B cell (primary cell): ENCODE measurements around the gene PREX1. TPM values are rescaled to one million over a fixed set of nuclear protein-coding genes. Genes with fewer than 3 reads are reported as not detected.
A peak's percentile ranks its signal among the peaks of the same experiment; 100 is the strongest.

Experiments
- ATAC-seq: fragments of 200-7000 bp; cut with Tn5 transposase; one replicate; pipeline ENCODE4 v1.10.0; 2021; ENCODE audit warnings: low read depth, mild to moderate bottlenecking, moderate number of reproducible peaks, moderate library complexity
- CTCF ChIA-PET: fragments of 350-600 bp; sonication (Branson Sonifier 250); formaldehyde crosslinking; loops from one replicate; lab custom pipeline; 2021; ENCODE audit warnings: antibody characterized with exemption, inconsistent platforms; lab: Charles Lee
- POLR2A ChIA-PET: fragments of 350-600 bp; sonication (Branson Sonifier 250); formaldehyde crosslinking; loops from one replicate; lab custom pipeline; 2021; ENCODE audit warnings: antibody characterized with exemption; lab: Charles Lee
- DNase-seq: peaks from one replicate; pipeline ENCODE4 v3.0.0; 2013
- H2AFZ ChIP-seq: 2 replicates; pipeline ENCODE4 v1.6.1; 2012; ENCODE audit warnings: mild to moderate bottlenecking, low read depth, low read length; ENCODE audit not compliant: insufficient read depth, poor library complexity, severe bottlenecking
- H3K27ac ChIP-seq, 2 donors: 1 replicate in 1 of 2; 2 replicates in 1 of 2; pipeline ENCODE4 v1.5.1; 2012 to 2013; ENCODE audit warnings: low read length in 2 of 2, mild to moderate bottlenecking in 2 of 2, moderate library complexity in 1 of 2
- H3K27me3 ChIP-seq, 4 experiments: fragments of 200-600 bp in 1 of 4; sonication (generic) in 1 of 4; replicated peaks in 1 of 4; 1 replicate in 2 of 4; 2 replicates in 2 of 4; pipeline versions ENCODE4 v1.6.1 to v1.7.0; 2013 to 2016; ENCODE audit warnings: low read length in 3 of 4, mild to moderate bottlenecking in 2 of 4, mixed read lengths in 1 of 4, moderate library complexity in 1 of 4; ENCODE audit not compliant: insufficient read depth in 4 of 4, control insufficient read depth in 3 of 4; ENCODE audit errors: control extremely low read depth in 1 of 4
- H3K36me3 ChIP-seq, 2 experiments: replicated peaks in 1 of 2; 1 replicate in 1 of 2; 2 replicates in 1 of 2; pipeline versions ENCODE4 v1.6.1 to v1.7.1; 2013; ENCODE audit warnings: low read length in 1 of 2; ENCODE audit not compliant: insufficient read depth in 2 of 2, control insufficient read depth in 1 of 2; ENCODE audit errors: control extremely low read depth in 1 of 2, extremely low read depth in 1 of 2
- H3K4me1 ChIP-seq, 2 donors: fragments of 200-600 bp in 1 of 2; sonication (generic) in 1 of 2; 1 replicate in 1 of 2; 2 replicates in 1 of 2; pipeline versions ENCODE4 v1.5.1 to v1.6.1; 2013 to 2017; ENCODE audit warnings: low read length in 2 of 2; ENCODE audit not compliant: control insufficient read depth in 2 of 2, insufficient read depth in 2 of 2
- H3K4me2 ChIP-seq: replicated peaks from 2 replicates; pipeline ENCODE3; 2012; ENCODE audit warnings: mild to moderate bottlenecking, low read depth, low read length; ENCODE audit not compliant: poor library complexity, severe bottlenecking
- H3K4me3 ChIP-seq, 5 experiments: fragments of 200-600 bp in 1 of 5; sonication (generic) in 1 of 5; 1 replicate in 3 of 5; 2 replicates in 2 of 5; pipeline versions ENCODE4 v1.5.1 to v1.7.0; 2011 to 2016; ENCODE audit warnings: low read length in 4 of 5, mild to moderate bottlenecking in 4 of 5, low read depth in 2 of 5, control low read depth in 1 of 5, moderate library complexity in 1 of 5; ENCODE audit not compliant: insufficient read depth in 1 of 5; ENCODE audit errors: control extremely low read depth in 1 of 5, extremely low read depth in 1 of 5
- H3K79me2 ChIP-seq: fragments of 200-600 bp; sonication (generic); one replicate; pipeline ENCODE4 v1.6.0; 2016; ENCODE audit warnings: low read length; ENCODE audit not compliant: control insufficient read depth, insufficient read depth
- H3K9ac ChIP-seq: fragments of 200-600 bp; sonication (generic); 2 replicates; pipeline ENCODE4 v1.6.1; 2017; ENCODE audit warnings: mild to moderate bottlenecking, low read length, moderate library complexity
- H3K9me3 ChIP-seq, 3 donors: one replicate each; pipeline versions ENCODE4 v1.6.1 to v1.7.1; 2013; ENCODE audit warnings: low read length in 2 of 3; ENCODE audit not compliant: control insufficient read depth in 2 of 3, insufficient read depth in 1 of 3; ENCODE audit errors: control extremely low read depth in 1 of 3
- H4K20me1 ChIP-seq: 2 replicates; pipeline ENCODE4 v1.6.0; 2012; ENCODE audit warnings: mild to moderate bottlenecking, low read length; ENCODE audit not compliant: insufficient read depth, control insufficient read depth, poor library complexity, severe bottlenecking
- H3K27ac Mint-ChIP-seq: one replicate; pipeline ENCODE4 v1.8.0; 2021; ENCODE audit warnings: mixed read lengths
- H3K27me3 Mint-ChIP-seq: one replicate; pipeline ENCODE4 v1.8.0; 2021; ENCODE audit warnings: mixed read lengths
- H3K4me1 Mint-ChIP-seq: one replicate; pipeline ENCODE4 v1.8.0; 2021; ENCODE audit warnings: mixed read lengths
- H3K4me3 Mint-ChIP-seq: one replicate; pipeline ENCODE4 v1.8.0; 2021; ENCODE audit warnings: mixed read lengths
- H3K9me3 Mint-ChIP-seq: one replicate; pipeline ENCODE4 v1.8.0; 2022; ENCODE audit warnings: mixed read lengths; ENCODE audit not compliant: insufficient read depth
- EZH2 ChIP-seq: IDR thresholded peaks from 2 replicates; pipeline ENCODE4 v1.6.1; 2012; ENCODE audit warnings: borderline replicate concordance, low read depth, mild to moderate bottlenecking, moderate library complexity, low read length; ENCODE audit not compliant: insufficient read depth, poor library complexity, severe bottlenecking
- WGBS: methylation state at CpG from one replicate; pipeline ENCODE4 v1.1.5; 2013; ENCODE audit warnings: missing lambda C conversion rate; ENCODE audit not compliant: insufficient coverage; 5-methylcytosine and 5-hydroxymethylcytosine counted together
- intact Hi-C: fragments of 100-400 bp; cut with micrococcal nuclease; formaldehyde crosslinking; loops from one replicate; pipeline ENCODE4 v1.10.0; 2022
- polyA plus RNA-seq: library from polyadenylated mRNA; depleted of rRNA; stranded (reverse); fragments of >200 nt; gene quantifications from 2 replicates; pipeline ENCODE4 v1.2.3, GENCODE V29; 2012
- total RNA-seq, 2 donors: library from RNA; stranded (reverse); fragments of 120-200 nt in 1 of 2; gene quantifications; 1 replicate in 1 of 2; 2 replicates in 1 of 2; pipeline versions ENCODE4 v1.2.3 to v1.2.4, GENCODE V29; 2013 to 2022
- TF ChIP-seq, protein P1 (sequence below): fragments of 200-600 bp; IDR thresholded peaks from one replicate; pipeline ENCODE4 v1.8.0; 2022; ENCODE audit warnings: antibody characterized with exemption, mild to moderate bottlenecking

The PREX1 gene
- total and polyA plus RNA-seq, 2 donors (not counting 1 experiment from before 2014, with no cell fraction given) = 79.1 to 99.4 TPM

DNA sequence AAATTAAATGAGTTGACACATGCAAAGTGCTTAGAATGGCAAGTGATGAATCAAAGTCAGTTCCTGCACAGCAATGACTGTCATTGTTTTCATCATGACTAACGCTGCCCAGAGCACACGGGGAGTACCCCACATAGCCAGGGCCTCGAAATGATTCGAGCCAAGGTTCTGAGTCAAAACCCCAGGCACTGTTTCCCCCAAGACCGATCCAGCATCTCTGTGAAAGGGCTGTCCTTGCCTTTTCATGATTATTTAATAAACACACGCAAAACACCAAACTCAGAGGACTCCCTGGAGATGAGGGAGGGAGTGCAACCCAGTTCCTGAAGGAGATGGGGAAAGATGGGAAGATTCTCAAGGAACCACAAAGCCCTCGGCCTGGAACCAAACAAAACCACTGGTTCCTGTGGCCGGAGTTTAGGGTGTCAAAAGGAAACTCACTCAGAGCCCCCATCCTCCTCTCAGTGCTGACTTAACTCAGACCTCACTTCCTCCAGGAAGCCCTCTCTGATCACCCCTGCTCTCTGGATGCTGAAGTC, 3.8 kb downstream of the PREX1 start:
- Histone ChIP-seq H3K27me3 (no peaks in the 10 kb centered on the region), H3K4me3 (peak overlapping the region in 4 of 5 experiments; percentile 17 to 93 (median 62)), H3K4me1 (peaks cover 74 to 81% of the 10 kb centered on the region in 2 donors), H3K79me2 (peaks cover 75% of the 10 kb centered on the region), H3K4me2 (peak overlapping the region; percentile 87), H3K9me3 (no peaks in the 10 kb centered on the region), H3K9ac (peak overlapping the region; percentile 79), H2AFZ (peak overlapping the region; percentile 2), H3K27ac (peak overlapping the region; percentile 52 to 79), H4K20me1 (peaks cover 16% of the 10 kb centered on the region), H3K36me3 (peaks cover 0 to 9% of the 10 kb centered on the region in 2 experiments)
- Mint-ChIP-seq H3K27me3 (no peaks in the 10 kb centered on the region), H3K9me3 (no peaks in the 10 kb centered on the region), H3K4me3 (peak overlapping the region; percentile 92), H3K4me1 (peaks cover 38% of the 10 kb centered on the region), H3K27ac (peak overlapping the region; percentile 88)
- TF ChIP-seq, protein P1, sequence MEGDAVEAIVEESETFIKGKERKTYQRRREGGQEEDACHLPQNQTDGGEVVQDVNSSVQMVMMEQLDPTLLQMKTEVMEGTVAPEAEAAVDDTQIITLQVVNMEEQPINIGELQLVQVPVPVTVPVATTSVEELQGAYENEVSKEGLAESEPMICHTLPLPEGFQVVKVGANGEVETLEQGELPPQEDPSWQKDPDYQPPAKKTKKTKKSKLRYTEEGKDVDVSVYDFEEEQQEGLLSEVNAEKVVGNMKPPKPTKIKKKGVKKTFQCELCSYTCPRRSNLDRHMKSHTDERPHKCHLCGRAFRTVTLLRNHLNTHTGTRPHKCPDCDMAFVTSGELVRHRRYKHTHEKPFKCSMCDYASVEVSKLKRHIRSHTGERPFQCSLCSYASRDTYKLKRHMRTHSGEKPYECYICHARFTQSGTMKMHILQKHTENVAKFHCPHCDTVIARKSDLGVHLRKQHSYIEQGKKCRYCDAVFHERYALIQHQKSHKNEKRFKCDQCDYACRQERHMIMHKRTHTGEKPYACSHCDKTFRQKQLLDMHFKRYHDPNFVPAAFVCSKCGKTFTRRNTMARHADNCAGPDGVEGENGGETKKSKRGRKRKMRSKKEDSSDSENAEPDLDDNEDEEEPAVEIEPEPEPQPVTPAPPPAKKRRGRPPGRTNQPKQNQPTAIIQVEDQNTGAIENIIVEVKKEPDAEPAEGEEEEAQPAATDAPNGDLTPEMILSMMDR = no peak
- TF ChIP-seq EZH2 = no peak
- ChIA-PET CTCF (interaction anchor here (1.7 kb wide), 1 partner anchor 167 kb away, joined by 13 read pairs; no protein-coding TSS in a partner anchor), POLR2A (no interaction called here)
- intact Hi-C loops = loop anchor here (2.0 to 10.0 kb wide), 3 partner anchors 83 to 981 kb away; no protein-coding TSS in a partner anchor
- DNase-seq = peak; percentile 52
- peak; percentile 20 for ATAC-seq
- WGBS = 0% methylated on average over 5 of the region's 8 CpGs

- Mint-ChIP-seq H3K9me3 (no peaks in the 10 kb centered on the region), H3K4me3 (peak overlapping the region; percentile 92), H3K27ac (peak overlapping the region; percentile 88), H3K4me1 (peaks cover 33% of the 10 kb centered on the region), H3K27me3 (no peaks in the 10 kb centered on the region)
- H3K9ac ChIP-seq = peak overlapping the region; percentile 44
- no peaks in the 10 kb centered on the region for H3K27me3 ChIP-seq
- H3K4me1 ChIP-seq = peaks cover 75 to 81% of the 10 kb centered on the region in 2 donors
- WGBS = no CpG with 5 or more reads among the region's 7 CpGs
- TF ChIP-seq, protein P1 = no peak
- no peak for TF ChIP-seq EZH2
- H4K20me1 ChIP-seq = peaks cover 16% of the 10 kb centered on the region
- no peak overlapping the region for H2AFZ ChIP-seq
- ATAC-seq (no peak), DNase-seq (peak; percentile 34)
- peak overlapping the region; percentile 3 to 93 (median 34) for H3K4me3 ChIP-seq
- H3K27ac ChIP-seq = peak overlapping the region; percentile 66 to 79
- intact Hi-C loops = loop anchor here (2.0 to 10.0 kb wide), 3 partner anchors 84 to 981 kb away; no protein-coding TSS in a partner anchor
- H3K79me2 ChIP-seq = peaks cover 80% of the 10 kb centered on the region
- peak overlapping the region; percentile 87 for H3K4me2 ChIP-seq
- H3K36me3 ChIP-seq = peaks cover 0 to 11% of the 10 kb centered on the region in 2 experiments
- ChIA-PET POLR2A (interaction anchor here (0.6 to 1.1 kb wide), 3 partner anchors 35 to 166 kb away, joined by 3 to 6 read pairs (median 4); no protein-coding TSS in a partner anchor), CTCF (interaction anchor here (0.6 to 1.7 kb wide), 6 partner anchors 15 to 166 kb away, joined by 3 to 13 read pairs (median 4); no protein-coding TSS in a partner anchor)
- no peaks in the 10 kb centered on the region for H3K9me3 ChIP-seq
Observed at GRCh38 chr20:48823476-48823875, 4.3 kb downstream of the PREX1 start.
